G401.6 (cell line): Measurements from ENCODE around the gene UVSSA.
"Not testable (repeated sequence)": the region's sequence is repeated elsewhere in the genome, so short reads cannot be mapped to it uniquely, and the experiment has no call there.

Experiments
- FAIRE-seq: peaks from 2 replicates; lab custom pipeline; 2012; peaks lifted over from hg19 to GRCh38; lab: Jason Lieb, UNC

The UVSSA gene

DNA sequence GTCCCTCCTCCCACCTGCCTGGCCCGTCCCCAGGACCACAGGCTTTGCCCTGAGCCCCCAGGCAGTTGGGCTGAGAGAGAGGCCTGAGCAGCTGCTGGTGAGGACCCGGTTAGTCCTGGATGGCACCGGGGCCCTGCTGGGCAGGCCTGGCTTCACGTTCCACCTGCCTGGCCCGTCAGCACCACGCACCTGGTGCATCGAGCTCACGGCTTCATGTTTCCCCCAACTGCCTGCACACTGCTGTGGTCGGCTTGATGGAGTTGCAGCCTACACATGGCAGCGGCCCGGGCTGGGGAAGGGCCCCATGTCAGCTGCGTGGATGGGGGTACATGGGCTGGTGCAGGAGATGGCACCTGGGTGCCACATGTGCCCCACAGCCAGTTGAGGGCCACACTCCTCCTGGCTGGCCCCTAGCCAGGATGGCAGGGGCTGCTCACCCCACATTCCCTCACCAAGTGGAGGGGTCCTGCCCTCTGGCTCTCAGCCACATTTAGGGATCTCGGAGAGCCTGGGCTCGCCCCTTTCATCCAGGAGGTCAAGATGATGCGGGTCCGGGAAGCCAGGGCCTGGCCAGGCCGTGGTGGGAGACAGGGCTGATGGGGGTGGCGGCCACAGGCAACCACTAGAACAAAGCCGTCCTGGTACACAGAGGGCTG is 30.7 kb downstream of the UVSSA start:
- FAIRE-seq, result no peak

DNA sequence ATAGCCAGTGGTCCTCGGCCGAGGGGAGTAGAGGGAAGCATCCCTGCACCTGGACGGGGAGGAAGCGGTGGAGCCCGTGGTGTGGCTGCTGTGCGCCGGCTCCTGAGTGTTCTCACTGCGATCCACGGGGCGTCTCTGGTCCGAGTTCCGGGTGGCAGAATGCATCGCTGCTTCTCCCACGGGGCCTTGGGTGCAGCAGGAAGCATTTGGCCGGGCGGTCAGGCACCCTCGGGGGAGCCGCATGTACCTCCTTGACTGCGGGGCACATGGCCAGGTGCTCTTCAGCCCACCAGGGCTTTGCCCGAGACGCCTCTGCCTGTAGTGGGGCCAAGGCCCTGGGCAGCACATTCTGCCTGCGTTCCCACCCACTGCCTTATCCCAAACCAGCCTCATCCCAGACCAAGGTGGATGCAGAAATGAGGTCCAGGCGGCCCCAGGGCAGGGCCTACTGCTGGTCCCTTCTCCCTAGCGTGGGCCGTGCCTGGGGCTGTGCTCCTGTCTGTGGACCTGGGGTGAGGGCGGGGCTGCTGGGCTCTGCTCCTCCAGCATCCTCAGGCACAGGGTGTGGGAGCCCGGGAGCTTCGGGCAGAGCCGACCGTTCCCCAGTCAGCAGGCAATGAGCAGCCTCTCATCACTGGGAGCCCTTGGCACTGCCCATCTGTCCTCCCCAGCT is 31.7 kb downstream of the UVSSA start:
- no peak for FAIRE-seq

DNA sequence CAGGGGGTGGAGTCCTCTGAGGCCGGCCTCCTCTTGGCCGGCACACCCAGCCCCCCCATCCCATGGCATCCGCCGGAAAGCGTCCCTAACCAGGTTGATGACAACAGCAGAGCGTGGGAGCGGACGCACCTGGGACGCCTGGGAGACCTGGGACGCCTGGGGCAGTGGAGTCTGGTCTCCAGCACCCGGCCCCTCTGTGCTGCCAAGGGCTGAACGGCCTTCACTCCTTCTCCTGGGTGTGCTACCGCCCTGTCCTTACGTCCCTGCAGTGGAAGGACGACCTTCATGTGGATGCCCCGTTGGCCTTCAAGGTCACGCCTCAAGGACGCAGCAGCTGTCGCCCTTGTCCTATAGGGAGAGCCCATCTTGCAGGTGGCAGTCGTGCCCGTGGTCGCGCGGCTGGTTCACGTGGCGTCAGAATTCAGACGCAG is 32.4 kb downstream of the UVSSA start:
- no peak for FAIRE-seq

DNA sequence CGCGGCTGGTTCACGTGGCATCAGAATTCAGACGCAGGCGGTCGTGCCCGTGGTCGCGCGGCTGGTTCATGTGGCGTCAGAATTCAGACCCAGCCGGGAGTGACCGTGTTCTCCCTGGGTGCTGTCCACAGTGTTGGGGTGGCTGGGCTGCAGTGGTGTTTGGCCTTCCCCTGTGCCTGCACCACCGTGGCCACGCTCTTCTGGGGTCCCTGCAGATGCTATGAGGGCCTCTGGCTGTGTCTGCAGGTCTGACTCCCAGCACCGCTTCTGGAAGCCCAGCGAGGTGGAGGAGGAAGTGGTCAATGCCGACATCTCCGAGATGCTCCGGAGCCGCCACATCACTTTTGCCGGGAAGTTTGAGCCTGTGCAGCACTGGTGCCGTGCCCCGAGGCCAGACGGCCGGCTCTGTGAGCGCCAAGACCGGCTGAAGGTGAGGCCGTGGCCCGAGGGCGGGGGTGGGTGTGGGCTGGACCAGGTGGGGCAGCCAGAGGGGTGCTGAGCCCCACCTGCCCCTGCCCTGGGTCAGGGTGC is 32.9 kb downstream of the UVSSA start:
- FAIRE-seq, result no peak

DNA sequence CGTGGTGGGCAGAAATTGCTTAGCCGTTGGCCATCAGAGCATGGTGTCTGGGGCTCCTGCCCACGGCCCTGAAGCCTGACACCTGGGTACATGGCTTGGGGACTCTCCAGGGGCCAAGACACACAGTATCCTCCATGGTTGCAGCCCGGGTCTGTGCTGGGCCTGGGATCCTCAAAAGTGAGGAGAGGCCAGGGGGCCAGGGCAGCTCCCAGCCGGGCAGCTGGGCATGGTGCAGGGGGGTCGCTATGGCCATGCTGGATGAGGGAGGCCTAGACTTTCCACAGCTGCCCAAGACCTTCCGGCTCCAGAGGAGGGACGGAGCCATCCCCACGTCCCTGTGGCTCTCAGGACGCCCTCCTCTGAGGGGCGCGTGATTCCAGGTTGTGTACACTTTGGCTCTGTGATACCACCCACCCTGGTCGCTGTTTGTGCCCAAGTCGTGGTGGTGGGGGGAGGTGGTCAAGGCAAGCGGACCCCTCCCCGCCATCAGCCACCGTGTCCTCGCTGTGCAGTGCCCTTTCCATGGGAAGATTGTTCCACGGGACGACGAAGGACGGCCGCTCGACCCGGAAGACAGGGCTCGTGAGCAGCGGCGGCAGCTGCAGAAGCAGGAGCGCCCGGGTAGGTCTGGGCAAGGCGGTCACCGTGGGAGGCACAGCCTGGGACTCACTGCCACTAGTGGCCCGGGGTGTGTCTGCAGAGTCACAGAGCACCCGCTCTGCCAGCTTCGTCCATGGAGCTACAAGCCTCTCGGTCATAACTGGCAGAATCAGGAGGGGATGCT is 33.6 kb downstream of the UVSSA start:
- no peak for FAIRE-seq

DNA sequence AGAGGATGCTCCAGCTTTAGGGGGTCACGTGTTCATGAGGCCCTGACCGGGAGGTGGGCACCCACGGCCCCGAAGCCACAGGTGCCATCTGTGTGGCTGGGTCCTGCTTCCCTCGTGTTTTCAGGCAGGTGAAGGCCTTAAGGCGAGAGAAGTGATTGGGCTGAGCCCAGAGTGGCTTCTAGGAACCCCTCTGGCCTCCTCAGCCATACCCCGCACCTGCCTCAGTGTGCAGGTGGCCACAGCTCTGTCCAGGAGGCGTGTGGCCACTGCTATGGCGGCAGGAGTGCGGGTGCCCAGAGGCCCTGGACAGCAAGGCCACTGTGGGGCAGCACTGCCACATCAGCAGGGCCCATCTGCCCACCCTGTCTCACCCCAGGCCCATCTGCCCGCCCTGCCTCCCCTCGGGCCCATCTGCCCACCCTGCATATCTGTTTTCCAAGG is 34.2 kb downstream of the UVSSA start:
- FAIRE-seq, result no peak

DNA sequence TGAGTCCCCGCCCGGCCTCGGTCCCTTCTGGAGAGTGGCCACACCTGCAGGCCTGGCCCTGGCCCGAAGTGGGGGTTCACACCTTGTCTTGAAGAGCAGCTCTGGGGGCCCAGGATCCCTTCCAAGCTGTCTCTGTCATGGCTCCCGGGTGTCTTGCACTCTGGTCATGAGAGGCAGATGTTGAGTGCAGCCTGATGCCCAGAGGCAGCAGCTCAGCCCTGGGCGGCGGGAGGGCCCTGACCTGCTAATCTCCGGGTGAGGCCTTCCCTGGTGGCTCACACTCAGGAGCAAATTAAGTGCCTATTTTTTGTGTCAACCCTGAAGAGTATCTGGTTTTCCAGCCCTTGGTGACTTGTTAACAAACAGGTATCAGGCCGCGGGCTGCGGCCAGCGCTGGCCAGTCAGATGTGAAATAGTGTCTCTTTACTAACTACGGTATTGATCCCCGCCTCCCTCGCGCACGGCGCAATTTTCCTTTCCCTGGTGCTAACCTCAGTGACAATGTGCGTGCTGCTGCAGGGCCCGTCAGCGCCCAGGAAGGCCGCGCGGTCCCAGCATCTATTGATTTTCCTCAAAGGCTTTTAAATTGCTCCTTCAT is 35.0 kb downstream of the UVSSA start:
- FAIRE-seq, result no peak

DNA sequence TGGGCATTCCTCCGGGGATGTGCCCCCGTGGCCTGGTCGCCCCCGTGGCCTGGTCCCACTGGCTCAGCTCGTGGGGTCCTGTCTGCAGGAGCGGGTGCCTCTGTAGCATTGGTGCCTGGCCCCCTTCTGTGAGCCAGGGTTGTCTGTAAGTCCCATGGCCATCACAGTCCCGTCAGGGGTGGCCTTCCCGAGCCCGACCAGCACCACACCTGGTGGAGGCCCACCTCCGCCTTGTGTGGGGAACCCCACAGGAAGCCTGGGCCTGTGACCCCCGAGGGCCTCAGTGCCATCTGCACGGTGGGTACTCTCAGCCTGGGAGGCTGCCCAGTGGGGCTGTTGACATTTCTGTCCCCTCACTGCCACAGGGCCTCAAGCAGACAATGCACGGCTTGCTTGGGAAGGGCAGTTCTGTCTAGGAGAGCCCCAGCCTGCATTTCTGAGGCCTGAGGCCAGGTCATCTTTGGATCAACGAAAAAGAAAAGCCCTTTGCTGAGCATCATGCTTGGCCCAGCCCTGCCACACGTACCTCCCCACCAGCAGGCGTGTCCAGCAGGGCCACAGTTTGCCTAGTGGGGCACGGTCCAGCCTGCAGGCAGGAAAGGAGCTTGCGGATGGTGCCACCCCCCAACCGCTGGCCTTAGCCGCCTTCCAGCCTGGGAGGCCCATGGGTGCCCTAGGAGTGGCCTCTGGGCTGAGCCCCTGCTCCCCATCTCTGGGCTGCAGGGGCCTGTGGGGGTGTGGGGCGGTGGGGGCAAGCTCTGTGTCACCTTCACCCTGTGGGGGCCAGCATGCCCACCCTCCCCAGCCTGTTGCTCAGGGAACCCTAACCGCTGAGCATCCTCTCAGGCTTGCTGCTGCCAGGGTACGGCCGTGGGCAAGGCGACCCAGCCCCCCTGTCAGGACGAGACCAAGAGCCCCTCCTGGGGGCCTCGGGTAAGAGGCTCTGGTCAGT is 36.0 kb downstream of the UVSSA start:
- FAIRE-seq, result no peak

DNA sequence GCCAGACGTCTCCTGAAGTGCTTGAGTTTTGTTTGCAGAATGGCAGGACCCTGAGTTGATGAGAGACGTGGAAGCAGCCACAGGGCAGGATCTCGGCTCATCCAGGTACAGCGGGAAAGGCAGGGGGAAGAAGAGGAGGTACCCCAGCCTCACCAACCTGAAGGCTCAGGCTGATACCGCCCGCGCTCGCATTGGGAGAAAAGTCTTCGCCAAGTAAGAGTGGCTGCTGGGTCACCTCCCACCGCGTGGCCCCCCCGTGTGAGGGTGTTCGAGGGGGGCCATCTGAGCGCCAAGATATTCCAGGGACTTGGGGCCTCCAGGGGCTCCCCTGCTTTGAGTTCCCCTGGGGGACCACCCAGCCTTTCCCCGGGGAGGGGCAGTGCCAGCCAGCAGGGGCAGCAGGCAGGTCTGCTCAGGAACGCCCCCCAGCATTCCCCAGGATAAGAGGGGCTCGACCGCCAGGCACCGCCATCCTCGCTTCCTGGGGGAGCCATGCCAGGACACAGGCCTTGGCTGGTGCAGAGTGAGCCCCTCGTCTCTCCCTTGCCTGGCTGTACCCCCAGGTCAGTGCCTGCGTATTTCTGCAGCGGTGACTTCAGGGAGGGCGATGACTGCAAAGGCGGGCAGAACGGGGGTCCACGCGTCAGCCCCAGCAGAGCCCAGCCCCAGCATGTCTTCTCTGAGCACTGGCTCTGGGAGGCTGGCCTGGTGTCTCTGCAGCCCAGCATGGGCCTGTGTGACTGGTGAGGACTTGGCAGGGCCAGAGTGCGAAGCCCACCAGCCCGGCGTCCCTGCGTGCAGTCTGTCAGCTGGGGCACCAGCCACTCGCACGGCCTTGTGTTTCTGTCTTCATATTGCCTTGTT is 37.0 kb downstream of the UVSSA start:
- FAIRE-seq, result no peak

DNA sequence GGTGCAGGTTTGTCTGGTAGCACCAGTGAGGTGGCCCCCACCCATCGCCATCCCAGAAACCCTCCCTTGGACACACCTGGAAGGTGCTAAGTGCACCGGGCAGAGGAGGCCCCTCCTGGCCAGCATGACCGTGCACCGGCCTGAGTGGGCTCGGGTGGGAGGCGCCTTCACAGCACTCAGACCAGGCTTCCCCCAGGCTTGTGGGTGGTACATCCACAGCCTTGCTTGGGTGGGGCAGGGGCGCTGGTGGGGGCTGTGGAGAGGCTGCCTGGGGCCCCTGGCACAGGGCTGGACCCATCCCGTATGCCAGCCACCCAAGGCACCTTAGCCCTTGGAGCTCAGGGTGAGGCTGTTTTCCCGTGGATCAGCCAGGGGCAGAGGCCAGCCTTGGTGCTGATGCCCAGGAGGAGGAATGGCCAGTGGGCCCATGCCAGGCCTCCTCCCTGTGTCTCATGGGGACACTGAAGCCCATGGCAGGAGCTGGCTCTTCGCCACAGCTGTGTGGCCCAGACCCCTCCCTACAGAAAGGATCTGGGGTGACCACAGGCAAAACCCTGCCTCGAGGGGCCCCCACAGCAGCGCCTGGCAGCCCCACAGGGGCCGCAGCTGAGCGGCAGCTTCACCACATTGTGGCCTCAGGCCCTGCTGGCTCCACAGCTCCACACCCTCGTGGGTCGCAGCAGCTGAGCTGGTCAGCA is 37.8 kb downstream of the UVSSA start:
- FAIRE-seq, result no peak

DNA sequence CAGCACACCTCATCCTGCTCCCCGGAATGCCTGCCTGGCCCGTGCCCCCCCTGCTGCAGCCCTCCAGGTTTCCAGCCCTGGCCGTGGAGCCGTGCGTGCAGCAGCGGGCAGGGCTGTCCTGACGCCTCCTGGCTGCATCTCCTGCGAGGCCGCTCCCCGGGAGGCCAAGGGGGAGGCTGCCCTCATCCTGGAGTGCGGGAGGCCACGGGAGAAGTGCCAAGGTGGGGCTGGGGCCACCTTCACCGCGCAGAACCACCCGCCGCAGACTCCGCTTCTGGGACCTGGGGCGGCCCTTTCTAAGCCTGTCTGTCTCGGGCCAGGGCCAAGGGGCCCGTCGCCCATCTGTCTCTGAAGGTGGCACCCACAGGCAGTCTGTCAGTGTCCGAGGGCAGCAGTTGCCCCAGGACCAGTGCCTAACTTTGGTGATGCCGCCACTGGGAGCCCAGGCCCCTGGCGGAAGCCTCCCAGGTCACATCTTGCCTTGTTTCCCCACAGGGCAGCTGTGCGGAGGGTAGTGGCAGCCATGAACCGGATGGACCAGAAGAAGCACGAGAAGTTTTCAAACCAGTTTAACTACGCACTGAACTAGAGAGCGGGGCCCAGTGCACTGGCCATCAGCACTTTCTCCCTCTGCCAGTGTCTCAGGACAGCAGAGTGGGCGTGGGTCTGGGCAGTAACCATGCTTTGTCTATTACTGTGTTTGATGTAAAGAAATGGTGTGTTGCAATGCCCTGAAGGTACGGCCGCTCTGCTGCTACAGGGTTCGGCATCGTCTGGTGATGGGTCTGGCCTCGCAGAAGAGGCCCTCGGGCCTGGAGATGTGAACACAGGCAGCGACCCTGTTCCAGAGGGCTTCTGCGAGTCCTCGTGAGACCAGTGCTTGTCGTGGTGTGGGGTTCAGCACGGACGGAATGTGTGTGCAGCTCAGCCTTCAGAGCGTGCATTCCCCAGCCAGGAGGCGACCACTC is 38.6 kb downstream of the UVSSA start:
- no peak for FAIRE-seq

DNA sequence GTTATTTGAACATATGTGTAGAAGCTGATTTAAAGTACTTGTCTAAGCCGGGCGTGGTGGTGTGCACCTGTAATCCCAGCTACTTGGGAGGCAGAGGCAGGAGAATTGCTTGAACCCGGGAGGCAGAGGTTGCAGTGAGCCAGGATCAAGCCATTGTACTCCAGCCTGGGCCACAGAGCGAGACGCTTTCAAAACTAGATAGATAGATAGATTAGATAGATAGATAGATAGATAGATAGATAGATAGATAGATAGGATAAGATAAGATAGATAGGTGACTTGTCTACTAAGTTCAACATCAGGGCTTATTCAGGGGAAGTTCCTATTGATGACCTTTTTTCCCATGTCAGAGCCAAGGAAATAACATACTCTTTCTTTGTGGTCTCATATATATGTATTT is 46.4 kb downstream of the UVSSA start:
- not testable (repeated sequence) for FAIRE-seq

DNA sequence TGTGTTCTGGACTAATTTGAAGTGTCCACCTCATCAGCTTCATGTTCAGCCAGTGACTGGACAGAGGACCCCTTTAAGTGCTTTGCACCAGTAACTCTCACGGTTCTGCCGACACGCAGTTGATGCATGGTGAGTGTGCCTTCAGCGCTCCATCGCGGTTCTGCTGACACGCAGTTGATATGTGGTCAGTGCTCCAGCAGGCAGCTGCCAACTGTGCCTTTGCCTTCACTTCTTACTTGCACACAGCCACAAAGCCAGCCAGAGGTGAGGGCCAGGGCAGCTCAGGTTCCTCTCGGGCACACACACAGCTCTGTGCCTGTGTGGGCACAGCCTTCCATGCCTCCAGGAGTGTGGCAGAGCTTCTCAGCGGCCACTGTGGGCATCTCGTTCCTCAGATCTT is 46.9 kb downstream of the UVSSA start:
- no peak for FAIRE-seq

DNA sequence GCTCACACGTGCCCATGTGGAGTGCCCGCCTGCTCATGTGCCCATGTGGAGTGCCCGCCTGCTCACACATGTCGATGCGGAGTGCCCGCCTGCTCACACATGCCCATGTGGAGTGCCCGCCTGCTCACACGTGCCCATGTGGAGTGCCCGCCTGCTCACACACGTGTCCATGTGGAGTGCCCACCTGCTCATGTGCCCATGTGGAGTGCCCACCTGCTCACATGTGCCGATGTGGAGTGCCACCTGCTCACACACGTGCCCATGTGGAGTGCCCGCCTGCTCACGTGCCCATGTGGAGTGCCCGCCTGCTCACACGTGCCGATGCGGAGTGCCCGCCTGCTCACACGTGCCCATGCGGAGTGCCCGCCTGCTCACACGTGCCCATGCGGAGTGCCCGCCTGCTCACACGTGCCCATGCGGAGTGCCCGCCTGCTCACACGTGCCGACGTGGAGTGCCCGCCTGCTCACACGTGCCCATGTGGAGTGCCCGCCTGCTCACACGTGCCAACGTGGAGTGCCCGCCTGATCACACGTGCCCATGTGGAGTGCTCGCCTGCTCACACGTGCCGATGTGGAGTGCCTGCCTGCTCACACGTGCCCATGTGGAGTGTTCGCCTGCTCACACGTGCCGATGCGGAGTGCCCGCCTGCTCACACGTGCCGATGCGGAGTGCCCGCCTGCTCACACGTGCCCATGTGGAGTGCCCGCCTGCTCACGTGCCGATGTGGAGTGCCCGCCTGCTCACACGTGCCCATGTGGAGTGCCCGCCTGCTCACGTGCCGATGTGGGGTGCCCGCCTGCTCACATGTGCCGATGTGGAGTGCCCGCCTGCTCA is 47.8 kb downstream of the UVSSA start:
- not testable (repeated sequence) for FAIRE-seq

DNA sequence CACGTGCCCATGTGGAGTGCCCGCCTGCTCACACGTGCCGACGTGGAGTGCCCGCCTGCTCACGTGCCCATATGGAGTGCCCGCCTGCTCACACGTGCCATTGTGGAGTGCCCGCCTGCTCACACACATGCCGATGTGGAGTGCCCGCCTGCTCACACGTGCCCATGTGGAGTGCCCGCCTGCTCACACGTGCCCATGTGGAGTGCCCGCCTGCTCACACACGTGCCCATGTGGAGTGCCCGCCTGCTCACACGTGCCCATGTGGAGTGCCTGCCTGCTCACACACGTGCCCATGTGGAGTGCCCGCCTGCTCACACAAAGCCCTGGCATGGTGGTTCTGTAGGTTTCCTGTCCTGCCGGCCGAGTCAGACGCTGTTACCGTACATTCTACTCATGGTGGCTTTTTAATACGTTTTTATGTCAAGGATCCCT is 48.4 kb downstream of the UVSSA start:
- not testable (repeated sequence) for FAIRE-seq

DNA sequence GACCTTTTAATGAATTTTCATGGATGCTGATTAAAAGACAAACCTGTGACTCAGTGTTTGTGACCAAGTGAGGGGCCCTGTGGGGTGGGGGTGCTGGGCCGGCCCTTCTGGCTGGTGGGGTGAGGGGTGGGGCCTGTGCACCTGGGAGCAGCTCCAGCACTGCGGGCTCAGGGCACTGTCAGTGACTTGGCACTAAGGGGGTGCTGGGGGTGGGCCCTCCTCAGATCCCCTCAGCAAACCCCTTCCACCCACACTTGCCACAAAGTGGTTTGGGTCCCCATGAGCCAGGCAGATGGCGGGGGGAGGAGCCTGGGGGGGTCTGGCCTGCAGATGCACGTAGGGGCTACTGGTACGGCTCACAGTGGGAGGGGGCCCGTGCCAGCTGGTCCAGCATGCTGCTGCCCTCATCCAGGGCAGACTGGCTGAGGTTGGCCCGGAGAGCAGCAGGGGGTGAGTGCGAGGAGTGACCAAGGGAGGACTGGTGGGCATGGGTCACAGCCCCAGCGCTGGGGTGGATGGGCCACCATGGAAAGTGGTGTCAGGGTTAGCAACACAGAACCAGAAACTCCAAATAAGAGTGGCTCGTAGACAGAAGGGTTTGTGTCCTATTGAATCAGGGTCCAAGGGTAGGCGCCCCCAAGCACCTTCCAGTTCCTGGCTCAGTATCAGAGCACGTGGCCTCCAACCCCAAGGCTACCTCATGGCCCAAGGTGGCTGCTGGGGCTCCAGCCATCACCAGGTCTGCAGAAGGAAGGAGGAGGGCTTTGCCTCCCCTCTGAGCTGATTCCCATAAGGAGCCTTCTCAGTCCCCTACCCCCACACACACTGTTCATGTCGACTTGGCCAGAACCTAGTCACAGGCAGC is 49.2 kb downstream of the UVSSA start:
- no peak for FAIRE-seq
